ENCODE data around the gene UBE2R2.

DNA sequence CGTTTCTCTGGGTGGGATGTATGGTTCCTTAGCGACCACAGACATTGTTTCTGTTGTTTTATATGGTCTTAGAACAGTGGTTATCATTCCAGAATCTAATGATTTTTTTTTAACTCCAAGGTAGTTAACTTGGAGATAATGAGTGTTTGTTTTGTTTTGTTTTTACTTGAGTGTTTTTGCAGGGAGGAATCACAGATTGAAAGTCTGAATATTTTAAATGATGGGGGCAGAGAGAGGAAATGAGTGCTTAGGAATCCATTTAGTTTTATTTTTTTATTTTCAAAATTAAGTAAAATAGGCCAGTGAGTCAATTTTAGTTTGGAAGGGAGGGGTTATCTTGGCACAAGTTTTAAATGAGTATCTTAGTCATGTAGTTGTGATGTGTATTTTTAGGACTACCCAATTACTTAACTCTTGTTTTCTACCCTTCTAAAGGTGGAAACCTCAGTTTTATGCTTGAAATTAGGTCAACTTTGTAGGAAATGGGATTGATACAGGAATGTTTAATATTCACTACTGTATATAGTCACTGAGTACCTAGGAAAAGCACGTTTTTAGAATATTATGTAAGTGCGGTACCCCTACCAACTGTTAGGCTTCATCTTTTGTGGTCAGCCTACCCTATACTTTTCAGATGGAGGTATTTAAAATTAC lies 2.0 kb downstream of the UBE2R2 start:
- no peak for TF ChIP-seq NFE2L2 (IDR thresholded peaks at IDR 0.05; ENCODE audit: low read depth, low read length)
- no peak for TF ChIP-seq RAD21 (IDR thresholded peaks at IDR 0.05; ENCODE audit: low read length)
- TF ChIP-seq, protein P1, sequence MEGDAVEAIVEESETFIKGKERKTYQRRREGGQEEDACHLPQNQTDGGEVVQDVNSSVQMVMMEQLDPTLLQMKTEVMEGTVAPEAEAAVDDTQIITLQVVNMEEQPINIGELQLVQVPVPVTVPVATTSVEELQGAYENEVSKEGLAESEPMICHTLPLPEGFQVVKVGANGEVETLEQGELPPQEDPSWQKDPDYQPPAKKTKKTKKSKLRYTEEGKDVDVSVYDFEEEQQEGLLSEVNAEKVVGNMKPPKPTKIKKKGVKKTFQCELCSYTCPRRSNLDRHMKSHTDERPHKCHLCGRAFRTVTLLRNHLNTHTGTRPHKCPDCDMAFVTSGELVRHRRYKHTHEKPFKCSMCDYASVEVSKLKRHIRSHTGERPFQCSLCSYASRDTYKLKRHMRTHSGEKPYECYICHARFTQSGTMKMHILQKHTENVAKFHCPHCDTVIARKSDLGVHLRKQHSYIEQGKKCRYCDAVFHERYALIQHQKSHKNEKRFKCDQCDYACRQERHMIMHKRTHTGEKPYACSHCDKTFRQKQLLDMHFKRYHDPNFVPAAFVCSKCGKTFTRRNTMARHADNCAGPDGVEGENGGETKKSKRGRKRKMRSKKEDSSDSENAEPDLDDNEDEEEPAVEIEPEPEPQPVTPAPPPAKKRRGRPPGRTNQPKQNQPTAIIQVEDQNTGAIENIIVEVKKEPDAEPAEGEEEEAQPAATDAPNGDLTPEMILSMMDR (conservative IDR thresholded peaks at IDR 0.05; ENCODE audit: low read depth, low read length): no peak
- no peak for TF ChIP-seq POLR2A (IDR thresholded peaks at IDR 0.05; ENCODE audit: low read depth, low read length)
- TF ChIP-seq, protein P2, sequence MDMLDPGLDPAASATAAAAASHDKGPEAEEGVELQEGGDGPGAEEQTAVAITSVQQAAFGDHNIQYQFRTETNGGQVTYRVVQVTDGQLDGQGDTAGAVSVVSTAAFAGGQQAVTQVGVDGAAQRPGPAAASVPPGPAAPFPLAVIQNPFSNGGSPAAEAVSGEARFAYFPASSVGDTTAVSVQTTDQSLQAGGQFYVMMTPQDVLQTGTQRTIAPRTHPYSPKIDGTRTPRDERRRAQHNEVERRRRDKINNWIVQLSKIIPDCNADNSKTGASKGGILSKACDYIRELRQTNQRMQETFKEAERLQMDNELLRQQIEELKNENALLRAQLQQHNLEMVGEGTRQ (IDR thresholded peaks at IDR 0.05; ENCODE audit: low read depth, low read length): no peak
